Measurements from ENCODE around the gene RTTN. TPM values are rescaled to one million over a fixed set of nuclear protein-coding genes. Genes with fewer than 3 reads are reported as not detected.

Gene RTTN
- total RNA-seq, 1 donor from 2014 or later, result 25.3 TPM

DNA sequence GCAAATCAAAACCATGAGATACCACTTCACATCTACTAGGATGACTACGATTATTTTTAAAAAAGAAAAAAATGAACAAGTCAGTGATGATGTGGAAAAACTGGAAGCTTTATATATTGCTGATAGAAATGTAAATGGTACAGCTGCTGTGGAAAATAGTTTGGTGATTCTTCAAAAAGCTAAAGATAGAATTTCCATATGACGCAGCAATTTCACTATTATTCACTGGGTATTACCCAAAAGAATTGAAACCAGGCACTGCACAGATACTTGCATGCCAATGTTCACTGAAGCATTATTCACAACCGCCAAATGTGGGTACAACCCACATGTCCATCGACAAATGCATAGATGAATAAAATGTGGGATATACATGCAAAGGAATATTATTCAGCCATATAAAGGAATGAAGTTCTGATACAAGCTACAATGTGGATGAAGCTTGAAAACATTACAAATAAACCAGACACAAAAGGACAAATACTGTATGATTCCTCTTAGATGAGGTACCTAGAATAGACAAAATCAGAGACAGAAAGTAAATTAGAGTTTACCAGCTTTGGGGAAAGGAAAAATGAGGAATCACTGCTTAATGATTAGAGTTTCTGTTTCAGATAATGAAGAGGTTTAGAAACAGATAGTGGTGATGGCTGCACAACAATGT, 11.1 kb downstream of the RTTN start:
- H3K36me3 Mint-ChIP-seq (ENCODE audit: low read depth), result peaks cover 26% of the 10 kb centered on the region

DNA sequence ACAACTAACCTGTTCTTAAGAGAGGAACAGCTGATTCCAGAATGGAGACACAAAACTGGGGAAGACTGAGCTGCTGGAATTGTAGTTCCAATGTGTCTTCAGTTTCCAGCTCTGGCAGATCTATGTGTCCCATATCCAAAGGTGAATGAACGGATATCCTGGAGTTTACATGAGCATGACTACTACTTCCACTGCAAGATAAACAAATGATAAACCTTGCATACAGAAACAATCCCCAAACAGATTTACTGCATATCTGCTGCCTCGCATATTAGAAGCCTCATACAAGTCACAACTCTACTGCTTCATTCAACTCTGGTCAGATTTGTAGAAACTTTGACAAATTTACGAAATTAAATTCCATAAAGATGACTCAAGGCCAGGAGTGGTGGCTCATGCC, 15.0 kb downstream of the RTTN start:
- peaks cover 19% of the 10 kb centered on the region for H3K4me1 Mint-ChIP-seq (ENCODE audit: low read depth)
- no peaks in the 10 kb centered on the region for H3K9me3 Mint-ChIP-seq
- DNase-seq (ENCODE audit: low spot score), result no peak
- intact Hi-C loops (cut with micrococcal nuclease), result no loop called here
- H3K36me3 Mint-ChIP-seq (ENCODE audit: low read depth), result peaks cover 30% of the 10 kb centered on the region
- H3K27me3 Mint-ChIP-seq (ENCODE audit: insufficient read depth), result no peaks in the 10 kb centered on the region
- H3K4me3 Mint-ChIP-seq, result no peak overlapping the region
- no peak overlapping the region for H3K27ac Mint-ChIP-seq

More for the DNA sequence above, 11.1 kb downstream of the RTTN start:
- intact Hi-C loops (cut with micrococcal nuclease), result loop anchor here (1.0 kb wide), 1 partner anchor 11 kb away; the partner anchor contains the start of gene RTTN
- Mint-ChIP-seq H3K27me3 (ENCODE audit: insufficient read depth) (no peaks in the 10 kb centered on the region), H3K9me3 (no peaks in the 10 kb centered on the region), H3K4me1 (ENCODE audit: low read depth) (peaks cover 20% of the 10 kb centered on the region), H3K27ac (peak overlapping the region; percentile 74), H3K4me3 (no peak overlapping the region)
- no peak for DNase-seq (ENCODE audit: low spot score)

DNA sequence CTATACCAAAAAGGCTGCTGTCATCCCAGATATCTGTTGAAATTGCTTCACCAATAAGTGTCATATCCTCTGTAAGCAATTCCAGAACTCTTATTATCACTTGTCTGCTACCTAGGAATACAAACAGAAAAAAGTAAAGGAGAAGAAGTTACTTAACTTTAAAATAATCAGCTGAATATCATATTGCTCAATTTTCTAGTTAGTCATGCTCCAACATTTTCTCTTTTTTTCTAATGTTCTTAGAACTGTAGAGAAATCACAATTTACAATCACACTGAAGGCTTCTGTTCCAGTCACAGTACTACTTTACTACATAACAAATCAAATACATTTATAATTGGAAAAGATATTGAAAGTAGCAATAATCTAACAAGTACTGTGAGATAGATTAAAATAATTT, 17.4 kb downstream of the RTTN start:
- DNase-seq (ENCODE audit: low spot score), result no peak
- H3K27me3 Mint-ChIP-seq (ENCODE audit: insufficient read depth), result no peaks in the 10 kb centered on the region
- no peaks in the 10 kb centered on the region for H3K9me3 Mint-ChIP-seq

DNA sequence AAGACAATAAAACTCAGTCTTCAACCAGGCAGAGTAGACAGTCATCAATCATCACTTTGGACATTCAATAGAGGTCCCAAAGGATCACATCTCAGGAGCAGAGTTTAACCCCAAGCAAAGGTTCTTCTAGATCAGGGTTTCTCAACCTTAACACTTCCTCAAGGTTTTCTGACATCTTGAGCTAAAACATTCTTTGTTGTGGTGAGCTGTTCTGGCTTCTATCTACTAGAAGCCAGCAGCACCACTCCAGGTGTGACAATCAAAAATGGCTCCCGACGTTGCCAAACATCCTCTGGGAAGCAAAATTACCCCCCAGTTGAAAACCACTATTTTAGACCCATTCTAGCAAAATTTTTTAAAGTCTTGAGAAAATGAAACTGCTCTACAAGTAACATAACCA, 22.0 kb downstream of the RTTN start:
- intact Hi-C loops (cut with micrococcal nuclease), result no loop called here
- Mint-ChIP-seq H3K36me3 (ENCODE audit: low read depth) (peaks cover 27% of the 10 kb centered on the region), H3K9me3 (no peaks in the 10 kb centered on the region), H3K27me3 (ENCODE audit: insufficient read depth) (no peaks in the 10 kb centered on the region), H3K4me3 (no peak overlapping the region), H3K4me1 (ENCODE audit: low read depth) (peaks cover 9% of the 10 kb centered on the region), H3K27ac (no peak overlapping the region)
- DNase-seq (ENCODE audit: low spot score), result no peak

More for the DNA sequence above, 17.4 kb downstream of the RTTN start:
- H3K27ac Mint-ChIP-seq, result no peak overlapping the region
- intact Hi-C loops (cut with micrococcal nuclease), result no loop called here
- H3K4me3 Mint-ChIP-seq, result no peak overlapping the region
- H3K36me3 Mint-ChIP-seq (ENCODE audit: low read depth), result peaks cover 33% of the 10 kb centered on the region
- H3K4me1 Mint-ChIP-seq (ENCODE audit: low read depth), result peaks cover 5% of the 10 kb centered on the region

DNA sequence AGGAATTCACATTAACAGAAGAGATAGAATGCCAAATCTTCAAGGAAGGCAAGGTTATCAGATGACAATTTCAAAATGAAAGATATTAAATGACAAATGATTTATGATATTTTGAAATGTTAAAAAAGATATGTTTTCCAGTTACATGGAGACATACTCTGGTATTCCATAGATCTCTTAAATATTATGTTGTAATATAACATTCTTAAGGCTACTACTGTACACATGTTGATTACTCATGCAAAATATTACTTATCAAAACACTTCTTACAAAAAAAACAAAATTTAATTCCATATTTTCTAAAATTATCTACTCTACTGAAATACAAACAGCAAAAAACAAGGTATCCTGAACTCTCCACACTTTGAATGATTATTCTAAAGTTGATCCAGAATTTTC, 22.9 kb downstream of the RTTN start:
- H3K4me1 Mint-ChIP-seq (ENCODE audit: low read depth), result peaks cover 9% of the 10 kb centered on the region
- no peak overlapping the region for H3K4me3 Mint-ChIP-seq
- H3K36me3 Mint-ChIP-seq (ENCODE audit: low read depth), result peaks cover 25% of the 10 kb centered on the region

DNA sequence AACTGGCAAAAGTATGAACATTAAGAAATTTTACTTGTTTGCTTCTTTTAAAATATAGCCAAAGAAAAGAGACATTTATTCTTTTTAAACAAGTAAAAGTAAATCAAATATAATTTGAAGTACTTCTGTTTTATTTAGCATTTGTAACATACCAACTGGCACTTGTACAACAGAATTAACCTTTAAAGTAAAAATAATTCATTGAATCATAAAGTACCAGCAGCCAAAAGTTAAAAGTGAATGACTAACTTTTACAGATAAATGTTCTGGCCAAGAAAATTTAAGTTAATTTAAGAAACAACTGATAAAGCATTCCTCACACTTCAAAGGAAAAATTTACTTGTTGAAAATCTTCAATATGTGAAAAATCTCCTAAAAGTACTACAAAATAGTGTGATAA, 23.8 kb downstream of the RTTN start:
- H3K9me3 Mint-ChIP-seq, result no peaks in the 10 kb centered on the region
- H3K36me3 Mint-ChIP-seq (ENCODE audit: low read depth), result peaks cover 25% of the 10 kb centered on the region
- H3K4me3 Mint-ChIP-seq, result no peak overlapping the region
- intact Hi-C loops (cut with micrococcal nuclease), result no loop called here
- H3K27ac Mint-ChIP-seq, result no peak overlapping the region
- H3K27me3 Mint-ChIP-seq (ENCODE audit: insufficient read depth), result no peaks in the 10 kb centered on the region
- no peak for DNase-seq (ENCODE audit: low spot score)
- H3K4me1 Mint-ChIP-seq (ENCODE audit: low read depth), result peaks cover 9% of the 10 kb centered on the region

More for the DNA sequence above, 22.9 kb downstream of the RTTN start:
- H3K27ac Mint-ChIP-seq, result no peak overlapping the region
- no peaks in the 10 kb centered on the region for H3K9me3 Mint-ChIP-seq
- H3K27me3 Mint-ChIP-seq (ENCODE audit: insufficient read depth), result no peaks in the 10 kb centered on the region
- DNase-seq (ENCODE audit: low spot score), result no peak
- intact Hi-C loops (cut with micrococcal nuclease), result no loop called here

GRCh38 chr18:70181015-70181414, 24.5 kb downstream of the RTTN start:
- Mint-ChIP-seq H3K36me3 (ENCODE audit: low read depth) (peaks cover 20% of the 10 kb centered on the region), H3K9me3 (no peaks in the 10 kb centered on the region), H3K4me3 (no peak overlapping the region), H3K27me3 (ENCODE audit: insufficient read depth) (no peaks in the 10 kb centered on the region), H3K27ac (no peak overlapping the region), H3K4me1 (ENCODE audit: low read depth) (peaks cover 9% of the 10 kb centered on the region)
- intact Hi-C loops (cut with micrococcal nuclease), result no loop called here
- no peak for DNase-seq (ENCODE audit: low spot score)

GRCh38 chr18:70176537-70176936, 28.9 kb downstream of the RTTN start:
- Mint-ChIP-seq H3K36me3 (ENCODE audit: low read depth) (peaks cover 11% of the 10 kb centered on the region), H3K9me3 (no peaks in the 10 kb centered on the region), H3K4me3 (no peak overlapping the region), H3K27ac (no peak overlapping the region), H3K4me1 (ENCODE audit: low read depth) (peaks cover 4% of the 10 kb centered on the region), H3K27me3 (ENCODE audit: insufficient read depth) (no peaks in the 10 kb centered on the region)
- intact Hi-C loops (cut with micrococcal nuclease), result loop anchor here (5.0 kb wide), 1 partner anchor 276 kb away; no protein-coding TSS in a partner anchor
- no peak for DNase-seq (ENCODE audit: low spot score)

DNA sequence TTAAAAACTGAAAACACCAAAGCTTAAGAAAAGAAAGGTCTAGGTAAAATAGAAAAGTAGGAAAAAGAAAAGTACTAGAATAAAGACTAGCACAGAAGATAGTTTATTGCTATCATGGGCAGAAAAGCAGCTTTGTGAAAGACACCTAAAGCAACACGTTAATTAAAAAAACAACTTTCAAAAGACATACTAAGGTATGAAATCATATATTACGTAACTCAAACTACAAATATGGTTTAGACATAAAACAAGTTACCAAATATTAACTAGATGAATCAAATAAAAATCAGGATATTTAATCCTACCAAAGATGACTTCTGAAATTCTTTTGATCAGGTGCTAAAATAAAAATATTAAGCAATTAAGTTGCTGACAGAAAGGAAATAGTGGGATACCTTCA, 30.3 kb downstream of the RTTN start:
- Mint-ChIP-seq H3K27ac (no peak overlapping the region), H3K4me3 (no peak overlapping the region), H3K27me3 (ENCODE audit: insufficient read depth) (no peaks in the 10 kb centered on the region), H3K4me1 (ENCODE audit: low read depth) (peaks cover 4% of the 10 kb centered on the region), H3K36me3 (ENCODE audit: low read depth) (peaks cover 11% of the 10 kb centered on the region), H3K9me3 (no peaks in the 10 kb centered on the region)
- intact Hi-C loops (cut with micrococcal nuclease), result loop anchor here (5.0 kb wide), 1 partner anchor 277 kb away; no protein-coding TSS in a partner anchor
- DNase-seq (ENCODE audit: low spot score), result no peak

- H3K27me3 Mint-ChIP-seq (ENCODE audit: insufficient read depth), result no peaks in the 10 kb centered on the region
- intact Hi-C loops (cut with micrococcal nuclease), result no loop called here
- no peak overlapping the region for H3K27ac Mint-ChIP-seq
- H3K9me3 Mint-ChIP-seq, result no peaks in the 10 kb centered on the region
- H3K4me1 Mint-ChIP-seq (ENCODE audit: low read depth), result no peaks in the 10 kb centered on the region
- no peak for DNase-seq (ENCODE audit: low spot score)
- H3K36me3 Mint-ChIP-seq (ENCODE audit: low read depth), result peaks cover 8% of the 10 kb centered on the region
- no peak overlapping the region for H3K4me3 Mint-ChIP-seq
Observed at GRCh38 chr18:70172225-70172624, 33.3 kb downstream of the RTTN start.

DNA sequence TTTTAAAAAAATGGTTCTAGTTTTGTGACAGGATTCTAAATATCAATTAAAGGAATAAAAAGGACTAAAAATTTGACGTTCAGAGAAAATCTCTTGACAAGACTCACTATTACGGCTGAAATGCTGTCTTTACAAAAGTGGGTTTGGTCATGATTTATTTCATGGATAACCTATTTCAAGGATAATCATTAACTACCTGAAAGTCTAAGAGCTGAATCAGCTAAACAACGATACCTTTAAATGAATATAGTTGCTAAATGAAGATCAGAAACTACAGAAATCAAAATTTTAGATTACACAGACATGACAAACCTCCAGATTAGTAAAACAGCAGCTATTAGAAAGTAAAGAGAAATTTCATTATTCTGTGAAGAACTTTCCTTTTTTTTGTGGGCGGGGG, 35.7 kb downstream of the RTTN start:
- Mint-ChIP-seq H3K9me3 (no peaks in the 10 kb centered on the region), H3K4me1 (ENCODE audit: low read depth) (peaks cover 4% of the 10 kb centered on the region), H3K27ac (no peak overlapping the region), H3K4me3 (no peak overlapping the region), H3K36me3 (ENCODE audit: low read depth) (peaks cover 7% of the 10 kb centered on the region), H3K27me3 (ENCODE audit: insufficient read depth) (no peaks in the 10 kb centered on the region)
- intact Hi-C loops (cut with micrococcal nuclease), result no loop called here
- DNase-seq (ENCODE audit: low spot score), result no peak

DNA sequence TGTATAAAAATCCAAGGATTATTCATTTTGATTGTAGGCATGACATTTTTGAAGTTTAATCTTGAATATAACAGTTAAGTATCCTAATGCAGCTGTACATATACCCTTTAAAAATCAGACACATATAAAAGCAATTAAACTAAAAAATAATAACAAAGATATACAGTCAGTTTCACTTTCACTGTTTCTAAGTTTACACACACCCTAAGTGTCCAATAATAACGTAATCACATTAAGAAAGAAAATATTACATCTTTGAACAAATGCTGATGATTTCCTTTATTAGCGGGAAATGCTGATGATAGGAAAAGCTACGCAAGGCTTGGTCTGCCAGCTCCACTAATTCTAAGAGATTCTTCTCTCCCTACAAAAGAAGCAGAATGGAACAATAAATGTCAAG, 38.8 kb downstream of the RTTN start:
- Mint-ChIP-seq H3K9me3 (peaks cover 7% of the 10 kb centered on the region), H3K36me3 (ENCODE audit: low read depth) (peaks cover 21% of the 10 kb centered on the region), H3K27ac (no peak overlapping the region), H3K27me3 (ENCODE audit: insufficient read depth) (no peaks in the 10 kb centered on the region), H3K4me3 (no peak overlapping the region), H3K4me1 (ENCODE audit: low read depth) (peaks cover 4% of the 10 kb centered on the region)
- DNase-seq (ENCODE audit: low spot score), result no peak
- intact Hi-C loops (cut with micrococcal nuclease), result no loop called here

GRCh38 chr18:70165936-70166335, 39.6 kb downstream of the RTTN start:
- Mint-ChIP-seq H3K4me1 (ENCODE audit: low read depth) (peaks cover 4% of the 10 kb centered on the region), H3K9me3 (peaks cover 13% of the 10 kb centered on the region), H3K27ac (no peak overlapping the region), H3K4me3 (no peak overlapping the region), H3K36me3 (ENCODE audit: low read depth) (peaks cover 26% of the 10 kb centered on the region), H3K27me3 (ENCODE audit: insufficient read depth) (no peaks in the 10 kb centered on the region)
- intact Hi-C loops (cut with micrococcal nuclease), result no loop called here
- DNase-seq (ENCODE audit: low spot score), result no peak
